H1 (cell line): ENCODE results near the gene NUP205. TPM values are rescaled to one million over a fixed set of nuclear protein-coding genes. Genes with fewer than 3 reads are reported as not detected.

ENCODE experiments used
- CTCF ChIA-PET: fragments of 300-600 bp; sonication (Branson Sonifier 250); formaldehyde crosslinking; loops from one replicate; lab custom pipeline; 2021; ENCODE audit not compliant: partially characterized antibody; lab: Charles Lee
- POLR2A ChIA-PET: fragments of 300-600 bp; sonication (Branson Sonifier 250); formaldehyde crosslinking; loops from one replicate; lab custom pipeline; 2021; ENCODE audit warnings: inconsistent platforms; ENCODE audit not compliant: partially characterized antibody; lab: Charles Lee
- DNase-seq, 2 experiments: peaks; one replicate each; pipeline versions ENCODE4 v3.0.0 to v3.0.0-alpha.2; 2010 to 2022; ENCODE audit warnings: low spot score in 2 of 2, low read depth in 1 of 2, mixed read lengths in 1 of 2
- FAIRE-seq: peaks from 2 replicates; lab custom pipeline; 2011; peaks lifted over from hg19 to GRCh38; lab: Jason Lieb, UNC
- H2AFZ ChIP-seq: 2 replicates; pipeline ENCODE4 v1.8.1; 2012; ENCODE audit warnings: low read length, inconsistent platforms
- H2AK5ac ChIP-seq: 2 replicates; pipeline ENCODE4 v1.6.1; 2013; ENCODE audit warnings: low read depth, low read length
- H2BK120ac ChIP-seq: replicated peaks from 2 replicates; pipeline ENCODE3; 2013; ENCODE audit warnings: low read depth, low read length, inconsistent platforms
- H2BK12ac ChIP-seq: 2 replicates; pipeline ENCODE4 v1.6.1; 2013; ENCODE audit warnings: low read depth, low read length
- H2BK15ac ChIP-seq: 2 replicates; pipeline ENCODE4 v1.6.1; 2013; ENCODE audit warnings: low read length
- H2BK20ac ChIP-seq: 2 replicates; pipeline ENCODE4 v1.6.1; 2013; ENCODE audit warnings: low read length
- H2BK5ac ChIP-seq: 2 replicates; pipeline ENCODE4 v1.6.1; 2013; ENCODE audit warnings: low read depth, low read length
- H3K14ac ChIP-seq: 2 replicates; pipeline ENCODE4 v1.6.1; 2013; ENCODE audit warnings: inconsistent platforms; ENCODE audit not compliant: insufficient read length
- H3K18ac ChIP-seq: 2 replicates; pipeline ENCODE4 v1.6.1; 2013; ENCODE audit warnings: low read length; ENCODE audit errors: extremely low read depth
- H3K23ac ChIP-seq: 2 replicates; pipeline ENCODE4 v1.6.1; 2013; ENCODE audit warnings: inconsistent platforms; ENCODE audit not compliant: insufficient read length
- H3K23me2 ChIP-seq: 2 replicates; pipeline ENCODE4 v1.6.1; 2013; ENCODE audit warnings: low read depth, low read length
- H3K27ac ChIP-seq: 2 replicates; pipeline ENCODE4 v1.6.1; 2011; ENCODE audit warnings: low read depth, low read length, inconsistent platforms
- H3K27me3 ChIP-seq, 4 experiments: replicated peaks in 1 of 4; 1 replicate in 1 of 4; 2 replicates in 3 of 4; pipeline versions ENCODE4 v1.6.1 to v1.8.1; 2011 to 2013; ENCODE audit warnings: low read length in 3 of 4, mild to moderate bottlenecking in 3 of 4, inconsistent platforms in 2 of 4, mixed read lengths in 2 of 4, moderate library complexity in 1 of 4; ENCODE audit not compliant: control insufficient read depth in 3 of 4, insufficient read depth in 3 of 4; ENCODE audit errors: extremely low read depth in 1 of 4
- H3K36me3 ChIP-seq, 4 experiments: 2 replicates each; pipeline versions ENCODE4 v1.6.1 to v1.8.1; 2011 to 2013; ENCODE audit warnings: mild to moderate bottlenecking in 4 of 4, low read length in 3 of 4, moderate library complexity in 2 of 4, control low read depth in 1 of 4, inconsistent platforms in 1 of 4; ENCODE audit not compliant: insufficient read depth in 4 of 4, control insufficient read depth in 2 of 4
- H3K4ac ChIP-seq: replicated peaks from 2 replicates; pipeline ENCODE3; 2013; ENCODE audit warnings: low read length, low read depth, mixed read lengths, inconsistent platforms; ENCODE audit not compliant: insufficient read length
- H3K4me1 ChIP-seq, 4 experiments: replicated peaks in 1 of 4; 1 replicate in 1 of 4; 2 replicates in 3 of 4; pipeline versions ENCODE4 v1.6.1 to v1.8.1; 2011 to 2013; ENCODE audit warnings: low read length in 3 of 4, inconsistent platforms in 2 of 4, mixed read lengths in 1 of 4; ENCODE audit not compliant: insufficient read depth in 4 of 4, control insufficient read depth in 3 of 4
- H3K4me2 ChIP-seq, 2 experiments: 2 replicates each; pipeline versions ENCODE4 v1.6.1 to v1.8.1; 2011 to 2013; ENCODE audit warnings: low read depth in 2 of 2, low read length in 2 of 2, control low read depth in 1 of 2, inconsistent platforms in 1 of 2, mild to moderate bottlenecking in 1 of 2; ENCODE audit not compliant: insufficient read depth in 1 of 2
- H3K4me3 ChIP-seq, 4 experiments: fragments of 200-600, 300-600 bp in 1 of 4; sonication (generic), shearing (Covaris generic), sonication (Bioruptor Twin) in 1 of 4; 2 replicates each; pipeline versions ENCODE4 v1.5.1 to v1.8.1; 2011 to 2016; ENCODE audit warnings: low read length in 4 of 4, low read depth in 3 of 4, control low read depth in 2 of 4, inconsistent platforms in 2 of 4, mild to moderate bottlenecking in 2 of 4, mixed read lengths in 1 of 4, moderate library complexity in 1 of 4; ENCODE audit not compliant: insufficient read depth in 2 of 4; ENCODE audit errors: extremely low read depth in 1 of 4
- H3K56ac ChIP-seq: replicated peaks from 2 replicates; pipeline ENCODE3; 2013; ENCODE audit warnings: low read depth, mild to moderate bottlenecking, mixed read lengths, low read length, inconsistent platforms; ENCODE audit not compliant: insufficient read length
- H3K79me1 ChIP-seq: 2 replicates; pipeline ENCODE4 v1.6.1; 2013; ENCODE audit warnings: low read depth, low read length, control low read depth
- H3K79me2 ChIP-seq, 2 experiments: 2 replicates each; pipeline versions ENCODE4 v1.6.1 to v1.8.1; 2012 to 2013; ENCODE audit warnings: low read length in 2 of 2, mild to moderate bottlenecking in 2 of 2, inconsistent platforms in 1 of 2; ENCODE audit not compliant: insufficient read depth in 2 of 2, control insufficient read depth in 1 of 2
- H3K9ac ChIP-seq, 4 experiments: replicated peaks in 1 of 4; 1 replicate in 1 of 4; 2 replicates in 3 of 4; pipeline versions ENCODE4 v1.6.1 to v1.8.1; 2011 to 2013; ENCODE audit warnings: low read depth in 3 of 4, low read length in 3 of 4, control low read depth in 2 of 4, mild to moderate bottlenecking in 2 of 4, moderate library complexity in 2 of 4, inconsistent platforms in 1 of 4; ENCODE audit errors: extremely low read depth in 1 of 4
- H3K9me3 ChIP-seq, 2 experiments: 2 replicates each; pipeline versions ENCODE4 v1.6.1 to v1.8.1; 2012 to 2013; ENCODE audit warnings: mild to moderate bottlenecking in 2 of 2, moderate library complexity in 2 of 2, control low read depth in 1 of 2, inconsistent platforms in 1 of 2, low read depth in 1 of 2, low read length in 1 of 2, mixed read lengths in 1 of 2; ENCODE audit not compliant: insufficient read depth in 2 of 2
- H4K20me1 ChIP-seq, 2 experiments: replicated peaks in 1 of 2; 2 replicates each; pipeline versions ENCODE3 to v1.8.1; 2011 to 2013; ENCODE audit warnings: inconsistent platforms in 2 of 2, low read length in 2 of 2, mild to moderate bottlenecking in 1 of 2; ENCODE audit not compliant: insufficient read depth in 2 of 2, control insufficient read depth in 1 of 2
- H4K5ac ChIP-seq: 2 replicates; pipeline ENCODE4 v1.6.1; 2013; ENCODE audit warnings: low read length, low read depth, mixed read lengths, inconsistent platforms; ENCODE audit not compliant: insufficient read length
- H4K8ac ChIP-seq: 2 replicates; pipeline ENCODE4 v1.8.0; 2013; ENCODE audit warnings: mild to moderate bottlenecking, moderate library complexity, low read length, inconsistent platforms; ENCODE audit not compliant: insufficient read depth; ENCODE audit errors: extremely low read depth
- H4K91ac ChIP-seq: replicated peaks from 2 replicates; pipeline ENCODE3; 2013; ENCODE audit warnings: low read length, mixed read lengths, inconsistent platforms; ENCODE audit not compliant: insufficient read length
- CHD1 ChIP-seq: IDR thresholded peaks from 2 replicates; pipeline ENCODE4 v1.6.1; 2012; ENCODE audit warnings: low read depth, low read length, improper control_type of control experiment
- CTCF ChIP-seq, 3 experiments: IDR thresholded peaks; 1 replicate in 2 of 3; 2 replicates in 1 of 3; pipeline versions ENCODE4 v1.5.1 to v1.6.1; 2011; ENCODE audit warnings: low read length in 3 of 3, mild to moderate bottlenecking in 3 of 3, inconsistent platforms in 2 of 3, low read depth in 1 of 3, moderate library complexity in 1 of 3; ENCODE audit not compliant: insufficient read depth in 1 of 3; ENCODE audit errors: control extremely low read depth in 1 of 3
- KDM1A ChIP-seq: fragments of 200-600, 300-600 bp; sonication (generic); IDR thresholded peaks from 2 replicates; pipeline ENCODE4 v1.7.1; 2016; ENCODE audit warnings: mild to moderate bottlenecking, low read length, borderline replicate concordance
- MAFK ChIP-seq: IDR thresholded peaks from 2 replicates; pipeline ENCODE4 v1.6.1; 2012; ENCODE audit warnings: low read depth, mild to moderate bottlenecking, improper control_type of control experiment, low read length
- RAD21 ChIP-seq, 2 experiments: IDR thresholded peaks in 1 of 2; conservative IDR thresholded peaks in 1 of 2; 2 replicates each; pipeline ENCODE4 v1.6.1; 2011; ENCODE audit warnings: low read depth in 2 of 2, low read length in 2 of 2, improper control_type of control experiment in 1 of 2, inconsistent platforms in 1 of 2, mild to moderate bottlenecking in 1 of 2, moderate library complexity in 1 of 2
- SIX5 ChIP-seq: IDR thresholded peaks from 2 replicates; pipeline ENCODE4 v1.6.1; 2011; ENCODE audit warnings: mild to moderate bottlenecking, low read depth, low read length
- TAF1 ChIP-seq: IDR thresholded peaks from 2 replicates; pipeline ENCODE4 v1.6.1; 2011; ENCODE audit warnings: mild to moderate bottlenecking, low read depth, low read length
- TAF7 ChIP-seq: optimal IDR thresholded peaks from 2 replicates; pipeline ENCODE3; 2011; ENCODE audit warnings: low read depth, mild to moderate bottlenecking, inconsistent platforms, low read length, moderate library complexity, borderline replicate concordance
- ZNF274 ChIP-seq: IDR thresholded peaks from 2 replicates; pipeline ENCODE4 v1.7.0; 2012; ENCODE audit warnings: low read length, borderline replicate concordance; ENCODE audit errors: extremely low read depth
- WGBS, 2 experiments: shearing (Covaris generic) in 1 of 2; methylation state at CpG; one replicate each; pipeline versions ENCODE4 v1.1.6 to v1.1.7; 2013 to 2015; ENCODE audit warnings: low lambda C conversion rate in 2 of 2, mixed read lengths in 2 of 2, inconsistent platforms in 1 of 2, low coverage in 1 of 2, missing lambda C conversion rate in 1 of 2; ENCODE audit not compliant: insufficient replicate concordance in 2 of 2, insufficient coverage in 1 of 2, insufficient read length in 1 of 2; ENCODE audit errors: extremely low coverage in 1 of 2, missing lambda C conversion rate in 1 of 2; 5-methylcytosine and 5-hydroxymethylcytosine counted together
- polyA plus RNA-seq, 7 experiments: library from polyadenylated mRNA; depleted of rRNA in 3 of 7; stranded (reverse) in 5 of 7; unstranded in 2 of 7; fragments of >200 nt in 5 of 7; fragments of 200-250 nt in 2 of 7; gene quantifications; 1 replicate in 5 of 7; 2 replicates in 1 of 7; 4 replicates in 1 of 7; pipeline versions ENCODE4 v1.2.1 to v1.2.3, GENCODE V29; 2011 to 2013; ENCODE audit warnings: missing spikeins in 2 of 7, mixed read lengths in 2 of 7
- total RNA-seq: library from RNA; stranded (reverse); fragmentation: NEBNext Ultra II Directional; extraction: Animal tissue kit (Norgen Biotek cat#: 25700); gene quantifications from 2 replicates; pipeline ENCODE4 v1.2.1, GENCODE V29; 2021

Gene NUP205
- total and polyA plus RNA-seq, 2 of the 8 experiments (the other 6 are each of a cell fraction or from before 2014, with no cell fraction given) = 148 to 216 TPM

- H3K27me3 ChIP-seq = no peaks in the 10 kb centered on the region
- no peaks in the 10 kb centered on the region for H3K23me2 ChIP-seq
- DNase-seq = no peak
- no peak overlapping the region for H2AFZ ChIP-seq
- no peak overlapping the region for H3K4ac ChIP-seq
- peaks cover 2 to 3% of the 10 kb centered on the region in 2 experiments for H4K20me1 ChIP-seq
- ChIA-PET CTCF (interaction anchor here (0.6 to 5.7 kb wide), 45 partner anchors 8 to 698 kb away, joined by 3 to 114 read pairs (median 4); partner anchors contain the start of genes NUP205 and STMP1), POLR2A (interaction anchor here (1.2 to 2.3 kb wide), 2 partner anchors 12 to 50 kb away, joined by 3 to 6 read pairs; no protein-coding TSS in a partner anchor)
- H3K18ac ChIP-seq = no peak overlapping the region
- no peak overlapping the region for H2BK5ac ChIP-seq
- no peak for FAIRE-seq
- WGBS, 2 experiments = 83% methylated on average over 6 of the region's 6 CpGs; no CpG with 5 or more reads in 1 of the 2 experiments
- no peak overlapping the region for H3K14ac ChIP-seq
- H3K9ac ChIP-seq = no peak overlapping the region
- H3K27ac ChIP-seq = no peak overlapping the region
- H3K4me3 ChIP-seq = no peak overlapping the region
- H3K4me1 ChIP-seq = no peaks in the 10 kb centered on the region
- no peaks in the 10 kb centered on the region for H3K79me2 ChIP-seq
- H4K91ac ChIP-seq = no peak overlapping the region
- no peak overlapping the region for H2BK12ac ChIP-seq
- H2BK20ac ChIP-seq = no peak overlapping the region
- no peak overlapping the region for H3K56ac ChIP-seq
- no peak overlapping the region for H2AK5ac ChIP-seq
- no peak overlapping the region for H2BK15ac ChIP-seq
- H3K4me2 ChIP-seq = no peak overlapping the region
- H4K5ac ChIP-seq = no peak overlapping the region
- H3K36me3 ChIP-seq = peaks cover 20 to 78% (median 64%) of the 10 kb centered on the region in 4 experiments
- no peak overlapping the region for H3K23ac ChIP-seq
- H4K8ac ChIP-seq = no peak overlapping the region
- no peaks in the 10 kb centered on the region for H3K79me1 ChIP-seq
- no peaks in the 10 kb centered on the region for H3K9me3 ChIP-seq
- H2BK120ac ChIP-seq = no peak overlapping the region
- no peak for TF ChIP-seq TAF1
- TF ChIP-seq MAFK = no peak
- TF ChIP-seq CHD1 = no peak
- TF ChIP-seq KDM1A = no peak
- no peak for TF ChIP-seq SIX5
- TF ChIP-seq TAF7 = no peak
- TF ChIP-seq CTCF (IDR thresholded peaks at IDR 0.05; ENCODE audit: control extremely low read depth in 1 of 3, insufficient read depth in 1 of 3, low read depth in 1 of 3, low read length in 3 of 3) = peak in 2 of 3 experiments; percentile 32 to 58; a peak in 2 of 4 replicates
- TF ChIP-seq ZNF274 = no peak
- peak; percentile 26 to 32; a peak in 2 of 4 replicates for TF ChIP-seq RAD21 (IDR thresholded peaks at IDR 0.05 in 1 of 2, conservative IDR thresholded peaks at IDR 0.05 in 1 of 2; ENCODE audit: low read depth in 2 of 2, low read length in 2 of 2)
Measured at GRCh38 chr7:135645296-135645904, 87.7 kb downstream of the NUP205 start.
